Measurements from ENCODE around the gene KLHL13. TPM values are rescaled to one million over a fixed set of nuclear protein-coding genes. Genes with fewer than 3 reads are reported as not detected.

KLHL13 gene
- total and polyA plus RNA-seq, 2 of the 8 experiments (the other 6 are each of a cell fraction or from before 2014, with no cell fraction given) = 6.4 to 12.8 TPM

DNA sequence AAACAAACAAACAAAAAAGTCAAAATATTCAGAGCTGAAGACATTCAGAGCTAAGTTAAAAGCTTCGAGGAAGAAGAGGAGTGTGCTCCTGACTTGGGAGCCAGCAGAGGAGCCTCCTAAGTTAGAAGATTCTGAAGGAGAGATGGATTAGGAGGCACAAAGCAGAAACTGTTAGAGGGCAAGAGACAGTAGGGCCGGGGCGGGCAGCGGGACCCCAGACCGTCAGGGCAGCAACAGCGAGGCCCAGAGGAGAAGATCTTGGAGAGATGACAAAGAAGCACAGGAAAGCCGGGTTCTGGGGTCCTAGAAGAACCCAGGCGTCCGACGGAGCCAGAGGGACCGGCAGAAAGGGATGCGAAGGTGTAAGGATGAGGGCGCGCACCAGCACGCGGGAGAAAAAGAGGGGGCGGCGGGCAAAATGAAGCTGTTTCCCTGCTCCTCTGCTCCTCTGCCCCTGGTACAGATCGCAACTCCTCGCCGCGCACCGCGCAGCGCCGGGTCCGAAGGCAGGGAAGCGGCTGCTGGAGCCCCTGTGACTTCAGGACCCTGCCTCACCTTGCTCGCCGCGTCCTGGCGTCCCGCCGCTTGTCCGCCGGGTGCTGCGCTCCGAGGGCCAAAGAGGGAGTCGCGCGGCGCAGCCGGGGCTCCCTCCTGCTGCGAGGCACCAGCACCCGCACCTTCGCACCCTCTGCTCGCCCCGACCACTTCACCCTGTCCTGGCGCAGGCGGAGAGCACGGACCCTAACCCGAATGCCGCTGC, 477 bp downstream of the KLHL13 start (continued):
- TF ChIP-seq ATF3 (IDR thresholded peaks at IDR 0.05; ENCODE audit: insufficient read depth, low read depth, low read length) = no peak
- TF ChIP-seq YY1 (IDR thresholded peaks at IDR 0.05; ENCODE audit: low read depth, low read length) = no peak

All from H1 (cell line).